DMS114 treated with DMSO at 0.1 percent for 48 hours (cell line): ENCODE measurements around the gene TDRD15.
"Not testable (repeated sequence)": the region's sequence is repeated elsewhere in the genome, so short reads cannot be mapped to it uniquely, and the experiment has no call there.

ENCODE experiments used
- DNase-seq: peaks from one replicate; lab custom pipeline; 2025; ENCODE audit not compliant: unreplicated experiment; lab: John Stamatoyannopoulos, UW

Gene TDRD15

DNA sequence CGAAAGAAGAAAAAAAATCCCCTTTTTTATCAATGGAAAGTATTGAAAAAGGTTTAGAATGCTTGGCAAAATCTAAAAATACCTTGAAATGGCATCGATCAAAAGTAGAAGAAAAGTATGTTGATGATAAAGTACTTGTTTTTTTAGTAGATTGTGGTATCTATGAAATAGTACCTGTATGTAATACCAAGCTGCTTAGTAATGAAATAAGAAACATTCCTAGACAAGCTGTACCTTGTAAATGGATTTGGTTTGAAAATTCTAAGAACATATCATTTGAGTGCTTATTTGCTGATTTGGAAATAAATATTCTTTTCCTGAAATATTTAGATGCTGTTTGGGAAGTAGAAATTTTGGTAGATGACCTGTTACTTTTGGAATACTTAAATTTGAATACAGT is 18.4 kb downstream of the TDRD15 start:
- DNase-seq = no peak

DNA sequence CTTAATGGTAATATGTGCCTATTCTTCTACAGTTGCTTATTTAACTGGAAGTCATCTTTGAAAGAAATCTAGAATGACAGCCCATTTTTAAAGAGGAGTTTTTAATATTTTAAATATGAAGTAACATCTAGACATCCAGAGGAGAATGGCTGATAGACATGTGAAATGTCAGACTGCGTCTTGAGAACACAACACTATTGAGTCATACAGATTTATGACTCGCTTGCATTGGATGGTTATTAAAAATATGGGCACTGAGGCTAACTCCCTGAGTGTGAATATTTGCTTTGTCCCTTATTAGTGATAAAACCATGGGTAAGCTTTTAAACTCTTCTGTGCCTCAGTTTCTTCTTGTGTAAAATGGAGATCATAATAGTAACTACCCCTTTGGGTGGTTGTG is 22.9 kb downstream of the TDRD15 start:
- DNase-seq = no peak

DNA sequence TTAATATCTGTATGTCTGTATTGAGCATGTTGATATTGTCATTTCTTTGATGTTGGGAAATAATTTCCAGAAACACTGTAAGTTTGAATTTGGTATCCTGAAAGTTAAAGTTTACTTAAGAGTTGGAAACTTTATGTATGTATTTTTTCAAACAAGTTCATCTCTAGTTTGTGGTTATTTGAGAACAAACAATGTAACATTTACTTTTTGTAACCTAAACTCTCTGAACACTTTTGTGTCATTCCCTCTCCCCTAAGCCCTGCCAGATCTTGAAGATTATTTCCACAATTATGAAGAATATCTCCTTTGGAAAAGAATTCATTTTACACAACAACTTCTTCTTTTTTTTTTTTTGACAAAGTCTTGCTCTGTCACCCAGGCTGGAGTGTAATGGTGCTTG is 24.9 kb downstream of the TDRD15 start:
- DNase-seq = no peak

DNA sequence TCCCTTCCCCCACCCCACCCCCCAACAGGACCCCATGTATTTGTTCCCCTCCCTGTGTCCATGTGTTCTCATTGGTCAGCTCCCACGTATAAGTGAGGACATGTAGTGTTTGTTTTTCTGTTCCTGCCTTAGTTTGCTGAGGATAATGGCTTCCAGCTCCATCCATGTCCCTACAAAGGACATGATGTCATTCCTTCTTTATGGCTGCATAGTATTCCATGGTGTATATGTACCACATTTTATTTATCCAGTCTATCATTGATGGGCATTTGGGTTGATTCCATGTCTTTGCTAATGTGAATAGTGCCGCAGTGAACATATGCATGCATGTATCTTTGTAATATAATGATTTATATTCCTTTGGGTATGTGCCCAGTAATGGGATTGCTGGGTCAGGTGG is 27.5 kb downstream of the TDRD15 start:
- not testable (repeated sequence) for DNase-seq

DNA sequence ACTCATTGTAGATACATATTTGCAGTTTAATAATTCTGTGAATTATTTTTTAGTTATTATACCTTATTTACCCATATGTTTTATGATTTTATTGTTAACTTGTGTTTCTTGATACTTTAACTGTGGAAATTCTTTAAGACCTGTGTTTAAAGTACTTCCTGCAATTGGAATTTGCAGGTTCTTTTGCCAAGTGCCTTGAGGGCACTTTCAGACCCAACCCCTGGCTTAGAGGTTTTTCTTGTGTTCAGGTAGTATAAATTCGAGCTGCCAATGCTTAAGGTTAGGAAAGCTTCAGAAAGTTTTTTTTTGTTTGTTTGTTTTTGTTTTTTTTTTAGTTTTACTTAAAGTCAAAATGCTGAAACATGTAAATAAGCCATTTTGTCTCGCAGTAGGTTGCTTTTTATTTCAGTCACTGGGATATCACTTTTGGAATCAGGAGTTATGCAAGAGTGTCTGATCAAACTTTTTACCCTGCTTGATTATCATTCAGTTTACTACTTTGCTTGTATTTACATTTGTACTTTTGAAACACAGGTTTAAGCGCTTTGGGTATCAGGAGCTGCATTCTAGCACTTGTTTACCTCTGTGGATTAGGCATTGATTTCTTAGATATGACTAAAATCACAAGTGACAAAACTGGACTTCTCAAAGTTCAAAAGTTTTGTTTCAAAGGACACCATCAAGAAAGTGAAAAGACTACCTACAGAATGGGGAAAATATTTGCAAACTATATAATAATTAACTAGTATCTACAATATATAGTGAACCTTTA is 31.8 kb downstream of the TDRD15 start:
- DNase-seq = no peak

DNA sequence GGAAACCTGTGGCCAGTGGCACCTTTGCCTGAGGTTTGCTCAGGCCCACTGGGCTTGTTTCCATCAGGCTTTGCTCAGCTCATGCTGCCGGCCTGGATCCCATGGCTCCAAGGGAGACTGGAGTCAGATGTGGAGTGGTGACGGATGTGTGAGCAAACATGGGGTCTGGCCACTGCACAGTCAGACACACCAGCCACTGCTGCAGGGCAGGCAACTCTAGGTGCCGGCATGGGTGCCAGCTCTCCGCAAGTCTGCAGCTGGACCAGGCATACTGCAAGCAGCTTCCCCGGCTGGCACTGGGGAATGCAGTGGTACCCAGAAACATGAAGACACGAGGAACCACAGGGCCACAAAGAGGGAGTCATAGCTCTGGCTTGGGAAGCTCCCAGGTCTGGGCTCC is 37.4 kb downstream of the TDRD15 start:
- no peak for DNase-seq

DNA sequence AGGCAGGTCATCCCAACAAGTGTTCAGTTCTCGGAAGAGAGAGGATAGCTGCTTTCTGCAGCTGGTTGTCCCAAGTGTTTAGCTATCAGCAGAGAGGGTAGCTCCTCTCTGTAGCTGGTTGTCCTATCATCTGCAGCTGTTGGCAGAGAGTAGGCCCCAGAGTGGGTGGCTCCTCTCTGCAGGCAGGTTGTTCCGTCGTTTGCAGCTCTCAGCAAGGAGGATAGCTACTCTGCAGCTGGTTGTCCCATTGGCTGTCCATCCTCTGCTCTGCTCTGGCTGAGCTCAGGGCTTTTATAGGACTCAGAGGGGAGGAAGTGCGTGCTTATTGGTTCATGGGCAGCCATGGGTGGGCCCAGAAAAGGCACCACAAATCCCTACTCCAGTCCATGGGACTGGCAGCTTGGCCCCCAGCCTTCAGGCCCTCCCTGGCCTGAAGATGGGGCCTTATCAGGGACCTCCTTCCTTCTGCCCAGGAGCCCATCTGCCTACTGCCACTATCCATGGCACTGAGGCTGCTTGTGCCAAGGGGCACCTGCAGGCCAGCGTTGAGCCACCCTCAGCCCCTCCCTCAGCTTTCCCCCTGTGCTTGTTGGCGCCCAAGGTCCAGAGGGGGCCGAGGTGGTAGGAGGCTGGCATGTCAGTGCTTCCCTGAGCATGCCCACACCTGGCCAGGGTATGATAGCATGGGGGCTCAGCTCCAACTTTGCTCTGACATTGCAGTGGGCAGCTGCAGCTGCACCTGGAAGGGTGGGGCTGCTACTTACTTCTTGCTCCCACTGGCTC is 38.3 kb downstream of the TDRD15 start:
- no peak for DNase-seq

DNA sequence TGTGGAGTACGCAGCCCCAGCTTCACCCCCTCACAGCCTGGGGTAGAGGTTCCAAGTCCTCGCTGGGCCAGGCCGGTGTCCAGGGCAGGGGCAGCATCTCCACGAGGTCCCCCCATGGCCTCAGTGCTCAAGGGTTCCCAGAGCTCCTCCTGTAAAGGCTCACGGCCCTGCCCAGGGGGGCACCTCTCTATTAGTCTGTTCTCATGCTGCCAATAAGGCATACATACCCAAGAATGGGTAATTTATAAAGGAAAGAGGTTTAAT is 38.8 kb downstream of the TDRD15 start:
- DNase-seq = no peak

DNA sequence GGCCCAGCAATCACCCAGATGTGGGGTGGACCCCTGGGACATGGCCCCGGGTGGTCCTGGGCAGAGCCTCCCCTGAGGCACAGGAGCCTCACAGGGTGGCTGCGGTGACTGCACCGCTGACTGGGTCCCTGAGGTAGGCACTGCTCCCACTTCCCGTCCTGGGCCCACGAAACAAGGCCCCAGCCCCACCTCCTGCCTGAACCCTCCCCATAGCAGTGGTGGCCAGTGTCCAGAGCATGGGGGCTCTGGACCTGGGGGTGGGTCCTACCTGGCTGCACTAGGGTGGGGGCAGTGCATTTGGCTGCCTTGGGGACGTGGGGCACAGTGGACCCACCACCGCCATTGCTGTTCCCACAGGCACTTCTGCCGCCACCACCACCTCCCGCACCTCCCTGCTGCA is 39.4 kb downstream of the TDRD15 start:
- no peak for DNase-seq

DNA sequence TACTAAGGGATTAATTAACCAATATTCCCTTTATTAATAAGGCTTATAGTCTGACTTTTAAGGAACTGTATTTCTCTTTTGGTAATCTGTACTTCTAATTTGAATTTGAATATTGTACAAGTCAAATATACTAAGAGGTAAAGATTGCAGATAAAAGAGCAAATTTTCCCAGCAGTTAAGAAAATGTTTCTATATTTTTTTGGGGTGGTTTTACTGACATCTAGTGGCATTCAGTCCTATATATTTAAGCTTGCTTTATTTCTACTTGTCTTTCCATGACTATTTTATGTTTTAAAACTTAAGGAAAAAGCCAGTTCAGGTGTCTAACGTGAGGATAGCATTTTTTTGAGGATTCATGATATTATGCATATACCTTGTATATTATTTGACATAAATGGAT is 41.6 kb downstream of the TDRD15 start:
- DNase-seq = peak; percentile 1

DNA sequence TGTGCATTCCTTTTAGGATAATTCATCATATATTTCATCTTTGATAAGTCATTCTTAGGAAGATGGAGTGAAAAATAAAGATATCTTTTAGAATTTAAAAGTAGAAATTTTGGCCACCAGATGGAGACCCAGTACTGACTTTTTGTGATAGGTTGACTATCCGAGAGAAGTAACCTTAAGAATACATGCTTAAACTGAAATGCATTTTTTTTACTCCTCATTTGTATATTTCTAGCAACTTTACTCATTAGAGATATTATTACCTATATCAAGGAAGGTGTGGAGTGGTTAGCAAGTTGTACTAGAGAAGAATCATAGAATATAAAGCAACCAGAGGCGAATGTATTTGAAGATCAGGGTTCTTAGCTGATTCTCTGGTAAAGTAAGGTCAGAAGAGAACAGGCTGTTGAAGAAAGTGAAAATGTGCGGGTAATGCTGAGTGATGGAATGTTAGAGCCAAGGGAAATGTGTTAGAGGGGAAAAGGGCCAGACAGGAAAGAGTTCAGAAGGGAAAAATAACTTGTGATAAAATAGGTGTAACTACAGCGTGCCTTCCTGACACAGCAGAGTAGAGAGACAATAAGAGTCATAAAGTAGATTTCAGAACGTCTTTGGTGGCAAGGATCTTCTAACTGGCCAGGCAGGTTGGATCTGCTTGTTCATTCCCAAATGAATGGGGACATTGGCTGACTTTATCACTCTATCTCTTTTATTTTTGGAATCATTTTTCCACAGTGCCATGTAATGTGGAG is 52.3 kb downstream of the TDRD15 start:
- DNase-seq = peak; percentile 50

DNA sequence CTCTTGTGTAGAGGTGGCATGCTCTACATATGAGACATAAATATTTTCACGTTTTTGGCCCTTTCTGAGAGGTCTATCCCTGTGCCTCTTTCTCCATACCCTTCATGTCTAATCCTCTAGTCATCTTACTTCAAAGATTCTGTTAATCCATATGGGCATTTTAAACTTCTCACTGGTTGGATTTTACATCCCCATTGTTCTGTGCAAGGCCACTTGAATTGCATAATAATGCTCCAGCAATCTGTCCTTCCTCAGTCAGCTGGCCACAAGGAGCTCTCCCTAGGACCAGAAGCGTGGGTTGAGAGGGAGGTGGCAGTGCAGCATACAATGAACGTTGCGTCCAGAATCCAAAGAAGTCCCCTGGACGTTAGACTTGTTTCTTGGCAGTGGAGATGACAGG is 58.2 kb downstream of the TDRD15 start:
- DNase-seq = no peak

DNA sequence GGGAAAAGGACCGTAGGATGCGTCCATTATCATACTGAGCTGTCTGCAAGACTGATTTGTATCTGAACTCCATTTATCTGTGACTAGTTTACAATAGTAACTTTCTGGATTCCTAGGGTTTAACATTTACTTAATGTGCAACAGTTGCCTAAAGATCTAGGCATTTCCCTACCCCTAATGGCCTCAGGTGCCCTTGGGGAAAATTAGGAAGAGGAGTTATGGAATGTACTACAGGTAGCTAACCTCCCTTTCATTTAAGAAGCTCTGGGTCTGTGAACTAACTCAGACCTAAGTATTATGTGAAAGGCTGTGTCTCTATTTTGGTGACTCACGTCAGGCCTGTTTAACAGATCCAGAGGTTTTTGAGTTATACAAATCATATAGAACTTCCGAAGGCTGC is 59.5 kb downstream of the TDRD15 start:
- DNase-seq = no peak

DNA sequence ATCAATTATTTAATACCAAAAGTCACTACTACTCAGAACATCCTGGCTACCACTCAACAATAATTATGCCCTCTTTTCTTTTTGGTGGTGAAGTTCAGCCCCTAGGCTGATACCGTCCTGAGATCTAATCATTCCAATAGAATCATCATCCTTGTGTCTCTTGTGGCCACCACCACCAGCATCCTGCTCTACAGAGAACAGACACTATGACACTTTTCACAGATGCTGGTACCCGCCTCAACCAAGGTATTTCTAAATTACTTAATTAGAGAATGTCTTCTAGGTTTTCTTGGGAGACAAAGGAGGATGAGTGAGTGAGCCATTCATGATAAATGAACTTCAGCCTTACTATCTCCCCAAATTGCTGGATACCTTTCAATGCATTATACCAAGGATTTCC is 60.0 kb downstream of the TDRD15 start:
- DNase-seq = no peak

DNA sequence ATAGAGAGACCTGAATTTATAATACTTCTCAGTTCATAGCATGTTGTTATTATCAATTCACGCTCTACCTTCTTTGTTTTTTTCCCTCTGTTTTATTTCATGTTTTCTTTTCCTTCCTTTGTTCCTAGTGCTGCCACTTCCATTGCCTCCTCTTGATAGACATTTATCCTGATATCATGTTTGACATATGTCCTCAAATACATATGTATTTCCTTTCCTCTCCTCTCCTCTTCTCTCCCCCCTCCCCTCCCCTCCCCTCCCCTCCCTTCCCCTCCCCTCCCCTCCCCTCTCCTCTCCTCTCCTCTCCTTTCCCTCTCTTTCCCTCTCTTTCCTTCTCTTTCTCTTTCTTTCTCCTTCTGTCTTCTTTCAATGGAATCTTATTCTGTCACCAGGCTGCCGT is 67.8 kb downstream of the TDRD15 start:
- DNase-seq = no peak
